Left ventricle myocardium superior (tissue), 1 donor: ENCODE data around the gene SLC9A1. TPM values are rescaled to one million over a fixed set of nuclear protein-coding genes. Genes with fewer than 3 reads are reported as not detected.

Experiments
- ATAC-seq: fragments of 200-7000 bp; cut with Tn5 transposase; one replicate; pipeline ENCODE4 v1.9.1; 2020; ENCODE audit warnings: mild to moderate bottlenecking, moderate library complexity
- DNase-seq: peaks from one replicate; pipeline ENCODE4 v3.0.0-alpha.2; 2020
- intact Hi-C: fragments of 100-400 bp; cut with micrococcal nuclease; formaldehyde crosslinking; loops from one replicate; pipeline ENCODE4 v1.11.0; 2022
- total RNA-seq: library from RNA; stranded (reverse); fragmentation: NEBNext Ultra II Directional; extraction: Animal tissue kit (Norgen Biotek cat#: 25700); gene quantifications from one replicate; pipeline ENCODE4 v1.2.1, GENCODE V29; 2021
- donor health status: DM: no; HTN: yes; CAD: no; lungs with severe emphysema.

SLC9A1 gene
- total RNA-seq, 1 donor from 2014 or later: 23.1 TPM

- ATAC-seq: peak; percentile 1
- DNase-seq: no peak
- intact Hi-C loops: no loop called here
Observed at GRCh38 chr1:27152829-27153548, 1.9 kb downstream of the SLC9A1 start.

- DNase-seq (peak; percentile 75), ATAC-seq (peak; percentile 70)
- intact Hi-C loops: no loop called here
Observed at GRCh38 chr1:27152004-27152828, 2.7 kb downstream of the SLC9A1 start.

GRCh38 chr1:27150641-27151040 lies 4.3 kb downstream of the SLC9A1 start:
- intact Hi-C loops: no loop called here
- ATAC-seq (no peak), DNase-seq (no peak)

GRCh38 chr1:27150183-27150582 lies 4.7 kb downstream of the SLC9A1 start:
- ATAC-seq (no peak), DNase-seq (no peak)
- intact Hi-C loops: no loop called here

- intact Hi-C loops: no loop called here
- no peak for ATAC-seq
Observed at GRCh38 chr1:27149762-27150113, 5.2 kb downstream of the SLC9A1 start.

GRCh38 chr1:27149084-27149761 lies 5.7 kb downstream of the SLC9A1 start:
- DNase-seq (no peak), ATAC-seq (no peak)
- intact Hi-C loops: no loop called here

More at GRCh38 chr1:27149762-27150113, 5.2 kb downstream of the SLC9A1 start:
- DNase-seq: no peak

- ATAC-seq (no peak), DNase-seq (no peak)
- intact Hi-C loops: no loop called here
Observed at GRCh38 chr1:27148591-27148990, 6.3 kb downstream of the SLC9A1 start.

- no peak for ATAC-seq
- intact Hi-C loops: no loop called here
- DNase-seq: no peak
Observed at GRCh38 chr1:27147842-27148518, 6.9 kb downstream of the SLC9A1 start.

GRCh38 chr1:27145934-27146354 lies 9.0 kb downstream of the SLC9A1 start:
- DNase-seq (no peak), ATAC-seq (peak; percentile 14)
- intact Hi-C loops: no loop called here

GRCh38 chr1:27144920-27145661 lies 9.8 kb downstream of the SLC9A1 start:
- intact Hi-C loops: no loop called here
- no peak for DNase-seq
- peak; percentile 52 for ATAC-seq

GRCh38 chr1:27144049-27144748 lies 10.7 kb downstream of the SLC9A1 start:
- ATAC-seq (no peak), DNase-seq (no peak)
- intact Hi-C loops: no loop called here

- intact Hi-C loops: no loop called here
- ATAC-seq (peak; percentile 51), DNase-seq (no peak)
Observed at GRCh38 chr1:27143401-27143800, 11.5 kb downstream of the SLC9A1 start.

GRCh38 chr1:27142464-27142863 lies 12.5 kb downstream of the SLC9A1 start:
- DNase-seq: no peak
- intact Hi-C loops: no loop called here
- ATAC-seq: no peak

- intact Hi-C loops: no loop called here
- ATAC-seq (no peak), DNase-seq (no peak)
Observed at GRCh38 chr1:27141266-27142003, 13.5 kb downstream of the SLC9A1 start.

- ATAC-seq (no peak), DNase-seq (no peak)
- intact Hi-C loops: no loop called here
Observed at GRCh38 chr1:27139980-27140379, 14.9 kb downstream of the SLC9A1 start.

- no peak for DNase-seq
- ATAC-seq: no peak
Observed at GRCh38 chr1:27138927-27139326, 16.0 kb downstream of the SLC9A1 start.

GRCh38 chr1:27138368-27138767 lies 16.6 kb downstream of the SLC9A1 start:
- ATAC-seq: peak; percentile 42
- intact Hi-C loops: no loop called here
- DNase-seq: no peak

More at GRCh38 chr1:27138927-27139326, 16.0 kb downstream of the SLC9A1 start:
- intact Hi-C loops: no loop called here
